WTC11 (cell line): ENCODE data around the gene RASAL3.

ENCODE experiments used
- CREB1 ChIP-seq: sonication (generic); formaldehyde crosslinking; IDR thresholded peaks from 2 replicates; pipeline ENCODE4 v1.8.0; 2023; ENCODE audit warnings: mild to moderate bottlenecking, missing genetic modification reagents
- CREM ChIP-seq: sonication (generic); formaldehyde crosslinking; IDR thresholded peaks from 2 replicates; pipeline ENCODE4 v1.8.1; 2022; ENCODE audit warnings: mild to moderate bottlenecking, missing genetic modification reagents, moderate library complexity
- CTCF ChIP-seq: fragments of 200-600 bp; IDR thresholded peaks from 2 replicates; pipeline ENCODE4 v1.8.0; 2022; ENCODE audit warnings: antibody characterized with exemption
- FOXP4 ChIP-seq: sonication (generic); formaldehyde crosslinking; IDR thresholded peaks from 2 replicates; pipeline ENCODE4 v1.8.0; 2022; ENCODE audit warnings: mild to moderate bottlenecking, missing genetic modification reagents
- MAX ChIP-seq: sonication (generic); formaldehyde crosslinking; IDR thresholded peaks from 2 replicates; pipeline ENCODE4 v1.8.0; 2022; ENCODE audit warnings: mild to moderate bottlenecking, missing genetic modification reagents
- MYBL2 ChIP-seq: sonication (generic); formaldehyde crosslinking; IDR thresholded peaks from 2 replicates; pipeline ENCODE4 v1.8.1; 2023; ENCODE audit warnings: mild to moderate bottlenecking, moderate library complexity, missing genetic modification reagents
- NR3C1 ChIP-seq: sonication (generic); formaldehyde crosslinking; conservative IDR thresholded peaks from 2 replicates; pipeline ENCODE4 v1.8.1; 2023; ENCODE audit warnings: low read depth, mild to moderate bottlenecking, missing genetic modification reagents
- PREB ChIP-seq: sonication (generic); formaldehyde crosslinking; IDR thresholded peaks from 2 replicates; pipeline ENCODE4 v1.8.1; 2022; ENCODE audit warnings: mild to moderate bottlenecking, missing genetic modification reagents, moderate library complexity, borderline replicate concordance
- SMAD3 ChIP-seq: sonication (generic); formaldehyde crosslinking; IDR thresholded peaks from 2 replicates; pipeline ENCODE4 v1.8.0; 2022; ENCODE audit warnings: missing genetic modification reagents, mild to moderate bottlenecking, borderline replicate concordance
- SP1 ChIP-seq: sonication (generic); formaldehyde crosslinking; conservative IDR thresholded peaks from 2 replicates; pipeline ENCODE4 v1.8.1; 2022; ENCODE audit warnings: missing genetic modification reagents
- ZNF317 ChIP-seq: sonication (generic); formaldehyde crosslinking; IDR thresholded peaks from 2 replicates; pipeline ENCODE4 v1.8.1; 2023; ENCODE audit warnings: low read depth, mild to moderate bottlenecking, moderate library complexity, missing genetic modification reagents, borderline replicate concordance
- ZSCAN18 ChIP-seq: fragments of 250-450 bp; sonication (Bioruptor Pico); IDR thresholded peaks from 2 replicates; pipeline ENCODE4 v2.1.2; 2022; ENCODE audit warnings: mild to moderate bottlenecking, moderate library complexity

- TF ChIP-seq MAX (CRISPR knock-in tag) (no peak), CREM (no peak), MYBL2 (no peak), CTCF (no peak), CREB1 (CRISPR knock-in tag) (no peak), ZNF317 (CRISPR knock-in tag) (no peak), FOXP4 (CRISPR knock-in tag) (no peak), PREB (CRISPR knock-in tag) (no peak), NR3C1 (CRISPR knock-in tag) (no peak), ZSCAN18 (CRISPR knock-in tag) (no peak), SMAD3 (no peak), SP1 (CRISPR knock-in tag) (no peak)
Measured at GRCh38 chr19:15508035-15508710, 43.8 kb upstream of the RASAL3 start, which contains the start of gene CYP4F22.
